Parathyroid adenoma (tissue), 2 donors: ENCODE data around the gene ACOX3.

ENCODE experiments used
- H2AFZ ChIP-seq: fragments of 300-600 bp; sonication (generic); one replicate; pipeline ENCODE4 v1.7.0; 2017; ENCODE audit warnings: antibody characterized with exemption, mild to moderate bottlenecking
- H3K27ac ChIP-seq: fragments of 300-600 bp; sonication (generic); one replicate; pipeline ENCODE4 v1.7.0; 2017
- H3K27me3 ChIP-seq: fragments of 300-600 bp; sonication (generic); one replicate; pipeline ENCODE4 v1.7.0; 2017; ENCODE audit warnings: low read length; ENCODE audit not compliant: control insufficient read depth, insufficient read depth
- H3K36me3 ChIP-seq: fragments of 300-600 bp; sonication (generic); one replicate; pipeline ENCODE4 v1.7.0; 2017; ENCODE audit warnings: low read length; ENCODE audit not compliant: control insufficient read depth, insufficient read depth
- H3K4me1 ChIP-seq: fragments of 300-600 bp; sonication (generic); one replicate; pipeline ENCODE4 v1.7.0; 2017; ENCODE audit warnings: control low read depth
- H3K4me2 ChIP-seq: fragments of 300-600 bp; sonication (generic); one replicate; pipeline ENCODE4 v1.7.0; 2017; ENCODE audit warnings: low read length
- H3K4me3 ChIP-seq: fragments of 300-600 bp; sonication (generic); one replicate; pipeline ENCODE4 v1.7.0; 2017; ENCODE audit warnings: low read depth, low read length
- H3K79me2 ChIP-seq: fragments of 300-600 bp; sonication (generic); one replicate; pipeline ENCODE4 v1.7.0; 2017; ENCODE audit warnings: control low read depth
- H3K9ac ChIP-seq: fragments of 300-600 bp; sonication (generic); one replicate; pipeline ENCODE4 v1.7.0; 2017; ENCODE audit warnings: mild to moderate bottlenecking
- H3K9me3 ChIP-seq: fragments of 300-600 bp; sonication (generic); one replicate; pipeline ENCODE4 v1.7.0; 2017; ENCODE audit warnings: low read length; ENCODE audit not compliant: control insufficient read depth
- TF ChIP-seq, protein P1 (sequence below): fragments of 300-600 bp; sonication (generic); IDR thresholded peaks from one replicate; pipeline ENCODE4 v1.7.0; 2017; ENCODE audit warnings: antibody characterized with exemption, mild to moderate bottlenecking
- donor health status: primary hyperparathyroidism.

Gene ACOX3

DNA sequence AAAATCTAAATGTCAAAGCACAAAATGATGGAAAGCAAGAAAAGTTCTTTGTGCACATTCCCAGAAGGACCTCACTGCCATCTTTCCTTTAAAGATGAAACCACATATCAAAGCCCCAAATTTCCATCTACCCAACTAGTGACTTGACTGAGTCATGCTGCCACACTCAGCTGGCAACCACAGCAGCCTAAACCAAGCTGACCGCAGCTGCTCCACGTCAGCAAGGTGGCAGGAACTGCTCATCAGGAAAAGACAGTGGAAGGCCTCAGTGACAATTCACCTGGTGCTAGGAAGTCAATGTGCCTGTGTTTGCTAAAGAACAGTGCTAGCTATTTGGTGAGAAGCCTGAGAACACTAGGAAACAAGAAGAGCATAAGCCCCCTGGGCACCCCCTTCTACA is 26.1 kb downstream of the ACOX3 start:
- TF ChIP-seq, protein P1, sequence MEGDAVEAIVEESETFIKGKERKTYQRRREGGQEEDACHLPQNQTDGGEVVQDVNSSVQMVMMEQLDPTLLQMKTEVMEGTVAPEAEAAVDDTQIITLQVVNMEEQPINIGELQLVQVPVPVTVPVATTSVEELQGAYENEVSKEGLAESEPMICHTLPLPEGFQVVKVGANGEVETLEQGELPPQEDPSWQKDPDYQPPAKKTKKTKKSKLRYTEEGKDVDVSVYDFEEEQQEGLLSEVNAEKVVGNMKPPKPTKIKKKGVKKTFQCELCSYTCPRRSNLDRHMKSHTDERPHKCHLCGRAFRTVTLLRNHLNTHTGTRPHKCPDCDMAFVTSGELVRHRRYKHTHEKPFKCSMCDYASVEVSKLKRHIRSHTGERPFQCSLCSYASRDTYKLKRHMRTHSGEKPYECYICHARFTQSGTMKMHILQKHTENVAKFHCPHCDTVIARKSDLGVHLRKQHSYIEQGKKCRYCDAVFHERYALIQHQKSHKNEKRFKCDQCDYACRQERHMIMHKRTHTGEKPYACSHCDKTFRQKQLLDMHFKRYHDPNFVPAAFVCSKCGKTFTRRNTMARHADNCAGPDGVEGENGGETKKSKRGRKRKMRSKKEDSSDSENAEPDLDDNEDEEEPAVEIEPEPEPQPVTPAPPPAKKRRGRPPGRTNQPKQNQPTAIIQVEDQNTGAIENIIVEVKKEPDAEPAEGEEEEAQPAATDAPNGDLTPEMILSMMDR: no peak
- H3K9ac ChIP-seq: no peak overlapping the region
- no peak overlapping the region for H3K4me3 ChIP-seq
- H3K27me3 ChIP-seq: no peaks in the 10 kb centered on the region
- H3K9me3 ChIP-seq: no peaks in the 10 kb centered on the region
- H3K36me3 ChIP-seq: no peaks in the 10 kb centered on the region
- H2AFZ ChIP-seq: no peak overlapping the region
- H3K79me2 ChIP-seq: no peaks in the 10 kb centered on the region
- H3K4me1 ChIP-seq: no peaks in the 10 kb centered on the region
- H3K4me2 ChIP-seq: no peak overlapping the region
- no peak overlapping the region for H3K27ac ChIP-seq

DNA sequence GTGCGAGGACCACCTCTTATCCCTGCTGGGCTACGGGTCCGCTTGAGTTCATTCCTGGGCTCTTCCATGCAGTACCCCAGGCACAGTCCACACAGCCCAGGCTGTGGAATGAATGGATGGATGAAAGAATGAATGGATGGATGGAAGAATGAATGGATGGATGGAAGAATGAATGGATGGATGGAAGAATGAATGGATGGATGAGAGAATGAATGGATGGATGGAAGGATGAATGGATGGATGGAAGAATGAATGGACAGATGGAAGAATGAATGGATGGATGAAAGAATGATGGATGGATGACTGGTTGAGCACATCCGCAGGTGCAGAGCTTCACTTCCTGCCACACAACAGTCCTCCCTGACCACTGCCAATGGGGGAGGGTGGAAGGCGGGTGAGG is 28.2 kb downstream of the ACOX3 start:
- Histone ChIP-seq H3K4me3 (no peak overlapping the region), H3K79me2 (no peaks in the 10 kb centered on the region), H3K27ac (no peak overlapping the region), H3K9ac (no peak overlapping the region), H3K4me1 (no peaks in the 10 kb centered on the region), H2AFZ (no peak overlapping the region), H3K4me2 (no peak overlapping the region), H3K27me3 (no peaks in the 10 kb centered on the region), H3K9me3 (no peaks in the 10 kb centered on the region), H3K36me3 (no peaks in the 10 kb centered on the region)
- TF ChIP-seq, protein P1: no peak

DNA sequence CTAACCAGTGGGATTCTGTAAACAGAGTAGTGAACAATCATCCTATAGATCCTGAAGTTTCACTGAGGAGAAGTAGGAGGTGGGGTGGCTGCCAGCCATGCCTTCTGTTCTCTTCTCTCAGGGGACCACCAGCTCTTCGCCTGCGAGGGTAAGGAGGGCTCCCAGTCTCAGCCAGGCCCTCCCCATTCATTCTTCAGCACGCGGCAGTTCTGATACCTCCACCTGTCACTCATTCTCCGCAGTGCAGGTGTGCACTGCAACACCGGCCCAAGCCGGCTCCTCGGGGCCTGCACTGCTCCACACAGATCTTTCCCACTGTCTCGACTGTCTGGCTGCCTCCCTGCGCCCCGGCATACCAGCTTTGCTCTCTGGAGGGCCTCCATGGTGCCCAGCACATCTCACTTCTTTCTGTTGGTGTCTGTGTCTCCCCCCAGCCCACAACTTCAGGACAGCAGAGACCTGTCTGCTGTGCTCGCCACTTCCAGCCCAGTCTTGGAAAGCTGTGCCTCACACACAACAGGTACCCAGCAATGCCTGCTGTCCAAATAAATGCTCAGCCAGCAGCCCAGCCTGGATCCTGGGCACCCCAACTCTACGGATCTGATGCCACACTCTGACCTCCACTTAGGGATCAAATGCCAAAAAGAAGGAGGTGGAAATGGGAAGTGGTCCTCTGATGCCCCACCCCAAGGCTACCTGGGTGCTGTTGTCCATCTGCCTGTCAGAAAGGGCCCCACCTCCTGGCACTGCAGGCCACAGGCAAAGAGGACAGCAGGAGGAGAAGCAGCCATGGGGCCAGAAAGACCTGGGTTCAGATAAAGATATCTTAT is 29.0 kb downstream of the ACOX3 start:
- no peak overlapping the region for H2AFZ ChIP-seq
- no peak overlapping the region for H3K4me2 ChIP-seq
- H3K4me1 ChIP-seq: no peaks in the 10 kb centered on the region
- no peak overlapping the region for H3K4me3 ChIP-seq
- no peak overlapping the region for H3K9ac ChIP-seq
- H3K9me3 ChIP-seq: no peaks in the 10 kb centered on the region
- no peaks in the 10 kb centered on the region for H3K36me3 ChIP-seq
- H3K79me2 ChIP-seq: no peaks in the 10 kb centered on the region
- H3K27me3 ChIP-seq: no peaks in the 10 kb centered on the region
- no peak overlapping the region for H3K27ac ChIP-seq
- TF ChIP-seq, protein P1: no peak

DNA sequence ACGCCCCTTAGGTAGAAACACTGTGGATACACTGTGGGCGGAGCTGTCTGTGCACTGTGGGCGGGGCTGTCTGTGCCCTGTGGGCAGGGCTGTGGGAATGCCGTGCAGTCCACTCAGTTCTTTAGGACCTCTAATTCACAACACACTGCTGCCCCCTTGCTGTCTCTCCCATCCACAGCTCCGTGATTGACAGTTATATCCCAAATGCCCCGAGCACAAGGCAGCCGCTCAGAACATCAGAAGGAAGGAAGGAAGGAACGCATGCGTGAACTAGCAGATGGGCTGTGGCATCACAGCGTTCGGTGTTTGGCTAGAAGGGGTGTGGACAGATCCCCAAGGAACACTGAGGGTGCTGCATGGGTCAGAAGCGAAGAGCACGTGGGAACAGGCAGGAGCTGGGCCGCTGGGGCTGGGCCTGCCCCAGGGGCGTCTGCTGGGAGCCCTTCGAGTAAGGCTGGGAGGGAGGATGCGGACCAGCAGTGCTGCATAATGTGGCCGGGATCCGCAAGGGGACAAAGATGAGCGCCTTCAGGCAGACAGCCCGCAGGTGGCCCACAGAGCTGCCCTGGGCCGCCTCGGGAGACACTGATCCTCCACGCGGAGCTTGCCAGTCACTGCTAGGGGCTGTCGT is 29.8 kb downstream of the ACOX3 start:
- H3K9me3 ChIP-seq: no peaks in the 10 kb centered on the region
- H3K9ac ChIP-seq: no peak overlapping the region
- TF ChIP-seq, protein P1: no peak
- H3K4me1 ChIP-seq: no peaks in the 10 kb centered on the region
- no peak overlapping the region for H2AFZ ChIP-seq
- no peaks in the 10 kb centered on the region for H3K27me3 ChIP-seq
- H3K4me3 ChIP-seq: no peak overlapping the region
- H3K79me2 ChIP-seq: no peaks in the 10 kb centered on the region
- H3K4me2 ChIP-seq: no peak overlapping the region
- H3K27ac ChIP-seq: no peak overlapping the region
- no peaks in the 10 kb centered on the region for H3K36me3 ChIP-seq
